ENCODE results near the gene IL22.

The IL22 gene

GRCh38 chr12:68225576-68226476 lies 27.6 kb downstream of the IL22 start, which contains the start of gene IL26:
Gene IL26 (minus strand): TSS chr12:68225810. CDS start chr12:68225756, 54 bp downstream.
- DNase-seq = no peak
- Mint-ChIP-seq H3K4me1 (peaks cover 15% of the 10 kb centered on the region), H3K27ac (no peak within 1 kb of the TSS), H3K36me3 (ENCODE audit: low read depth) (no peaks in the 10 kb centered on the region), H3K4me3 (no peak within 1 kb of the TSS), H3K9me3 (peaks cover 5% of the 10 kb centered on the region), H3K27me3 (ENCODE audit: low read depth, poor library complexity) (peaks cover 1% of the 10 kb centered on the region)
- no peak for TF ChIP-seq CTCF (IDR thresholded peaks at IDR 0.05)

DNA sequence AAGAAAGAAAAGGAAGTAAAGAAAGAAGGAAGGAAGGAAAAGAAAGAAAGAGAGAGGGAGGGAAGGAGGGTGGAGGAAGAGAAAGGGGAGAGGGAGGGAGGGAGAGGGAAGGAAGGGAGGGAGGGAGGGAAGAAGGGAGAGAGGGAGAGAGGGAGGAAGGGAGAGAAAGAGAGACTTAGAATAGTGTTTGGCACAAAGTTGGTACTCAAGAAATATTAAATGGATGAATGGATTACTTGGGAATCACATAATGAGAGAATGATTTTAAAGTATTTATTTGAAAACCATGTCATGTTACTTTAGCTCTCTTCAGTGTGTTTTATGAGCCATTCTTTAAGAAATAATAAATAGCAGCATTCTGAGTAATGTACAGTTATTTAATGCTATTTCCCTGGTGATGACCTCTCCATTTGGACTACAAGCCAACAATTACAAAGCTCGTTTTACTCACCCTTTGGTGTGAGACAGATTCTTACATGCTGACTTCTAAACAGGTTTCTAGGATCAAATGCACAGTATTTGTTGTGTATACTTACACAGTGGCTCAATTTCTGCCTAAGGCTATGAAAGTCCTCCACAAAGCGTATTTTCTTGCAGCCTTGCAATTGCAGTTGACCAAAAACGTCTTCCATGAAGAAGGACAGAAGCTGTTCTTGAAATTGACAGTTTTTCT lies 28.7 kb downstream of the IL22 start:
- Mint-ChIP-seq H3K27me3 (ENCODE audit: low read depth, poor library complexity) (no peaks in the 10 kb centered on the region), H3K9me3 (peaks cover 5% of the 10 kb centered on the region), H3K27ac (no peak overlapping the region), H3K4me1 (peaks cover 15% of the 10 kb centered on the region), H3K4me3 (no peak overlapping the region), H3K36me3 (ENCODE audit: low read depth) (no peaks in the 10 kb centered on the region)
- DNase-seq = no peak
- TF ChIP-seq CTCF (IDR thresholded peaks at IDR 0.05) = no peak

- Mint-ChIP-seq H3K4me1 (peaks cover 15% of the 10 kb centered on the region), H3K9me3 (peaks cover 8% of the 10 kb centered on the region), H3K27ac (no peak overlapping the region), H3K4me3 (peak overlapping the region; percentile 42), H3K36me3 (ENCODE audit: low read depth) (no peaks in the 10 kb centered on the region), H3K27me3 (ENCODE audit: low read depth, poor library complexity) (no peaks in the 10 kb centered on the region)
- TF ChIP-seq CTCF (IDR thresholded peaks at IDR 0.05) = peak; percentile 80
- DNase-seq = peak; percentile 79
Measured at GRCh38 chr12:68223067-68223747, 30.2 kb downstream of the IL22 start.

DNA sequence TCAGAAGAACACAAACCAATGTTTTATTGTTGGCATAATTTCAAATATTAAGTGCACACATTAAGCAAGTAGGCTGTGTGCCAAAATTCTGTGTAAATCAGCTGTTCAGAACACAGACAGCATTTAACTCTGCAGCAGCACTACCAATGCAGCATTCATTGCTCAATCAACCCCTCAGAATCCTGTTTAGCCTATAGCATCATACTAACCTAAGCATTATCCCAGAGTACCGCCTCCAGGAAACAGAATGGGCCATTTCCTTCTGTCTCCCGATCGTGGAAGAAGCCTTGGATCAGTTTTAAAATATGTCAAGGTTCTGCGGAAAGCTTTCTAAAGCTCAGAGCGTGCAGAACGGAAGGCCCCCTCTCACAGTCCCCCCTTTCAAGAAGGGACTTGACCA lies 31.1 kb downstream of the IL22 start:
- TF ChIP-seq CTCF (IDR thresholded peaks at IDR 0.05) = no peak
- DNase-seq = no peak
- Mint-ChIP-seq H3K36me3 (ENCODE audit: low read depth) (no peaks in the 10 kb centered on the region), H3K4me1 (peaks cover 15% of the 10 kb centered on the region), H3K9me3 (peaks cover 8% of the 10 kb centered on the region), H3K27ac (no peak overlapping the region), H3K27me3 (ENCODE audit: low read depth, poor library complexity) (no peaks in the 10 kb centered on the region), H3K4me3 (no peak overlapping the region)

DNA sequence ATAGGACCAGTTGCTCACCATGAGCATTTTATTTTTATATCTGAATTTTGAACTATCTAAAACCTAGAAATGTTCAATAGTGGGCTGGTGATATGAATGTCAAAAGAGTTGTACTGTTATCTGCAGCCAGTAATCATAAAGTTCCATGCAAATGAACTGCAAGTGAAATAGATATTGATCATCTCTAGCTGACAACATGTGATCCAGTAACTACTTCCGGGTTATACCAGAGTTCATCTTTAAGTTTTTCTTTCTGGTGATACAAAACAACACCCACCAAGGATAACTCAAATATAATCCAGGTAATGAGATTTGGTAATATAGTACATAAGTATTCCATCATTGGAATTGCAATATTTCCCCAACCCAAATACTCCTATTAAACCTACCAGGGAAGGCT lies 31.9 kb downstream of the IL22 start:
- no peak for DNase-seq
- no peak for TF ChIP-seq CTCF (IDR thresholded peaks at IDR 0.05)
- H3K27me3 Mint-ChIP-seq (ENCODE audit: low read depth, poor library complexity) = no peaks in the 10 kb centered on the region
- H3K9me3 Mint-ChIP-seq = peaks cover 8% of the 10 kb centered on the region
- H3K4me3 Mint-ChIP-seq = no peak overlapping the region
- no peak overlapping the region for H3K27ac Mint-ChIP-seq
- peaks cover 15% of the 10 kb centered on the region for H3K4me1 Mint-ChIP-seq
- H3K36me3 Mint-ChIP-seq (ENCODE audit: low read depth) = no peaks in the 10 kb centered on the region

Data from nephron progenitor cell (in vitro differentiated cells).